GM19463 (cell line): ENCODE measurements around the gene BLCAP.
"Not testable (repeated sequence)": the region's sequence is repeated elsewhere in the genome, so short reads cannot be mapped to it uniquely, and the experiment has no call there.

Experiments used
- ATAC-seq: cut with Tn5 transposase; IDR thresholded peaks from one replicate; pipeline ENCODE4 v1.9.1; 2021; ENCODE audit warnings: mild to moderate bottlenecking, moderate library complexity; ENCODE audit not compliant: unreplicated experiment

Gene BLCAP, protein sequence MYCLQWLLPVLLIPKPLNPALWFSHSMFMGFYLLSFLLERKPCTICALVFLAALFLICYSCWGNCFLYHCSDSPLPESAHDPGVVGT

DNA sequence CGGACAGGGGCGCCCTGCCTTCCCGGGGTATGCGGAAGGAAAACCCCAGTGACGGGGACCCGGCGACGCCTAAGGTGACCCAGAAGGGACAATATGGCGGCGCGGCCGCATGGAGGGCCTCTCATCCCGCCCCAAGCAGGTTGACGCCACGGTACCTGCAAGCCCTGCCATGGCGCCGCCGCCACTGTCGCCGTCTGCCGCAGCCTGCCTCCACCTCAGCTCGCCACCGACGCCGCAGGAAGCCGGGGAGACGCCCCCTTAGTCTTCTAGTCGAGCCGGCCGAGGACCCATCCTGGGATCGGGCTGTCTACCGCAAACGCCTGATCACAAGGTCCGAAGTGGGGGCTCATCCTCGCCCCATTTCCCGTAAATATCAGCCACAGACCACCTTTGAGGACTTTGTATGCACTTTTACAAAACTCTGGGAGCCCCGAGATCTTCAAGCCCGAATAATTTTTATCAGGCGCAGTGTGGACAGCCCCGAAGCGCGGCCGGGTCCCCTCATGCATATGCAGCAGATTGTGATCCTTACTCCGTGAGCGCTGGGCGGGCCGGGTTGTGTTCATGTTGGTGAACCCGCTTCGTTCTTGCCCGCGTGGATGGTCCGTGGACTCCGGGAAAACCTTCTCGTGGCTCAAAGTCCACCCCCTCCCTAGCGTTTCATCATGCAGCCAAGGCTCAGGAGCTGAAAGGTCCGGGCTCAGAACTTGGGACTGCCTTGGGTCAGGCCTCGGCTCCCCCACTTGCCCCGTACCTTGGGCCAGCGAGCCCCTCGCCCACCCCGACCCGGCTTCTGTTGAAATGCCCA lies at the start of gene BLCAP:
Gene BLCAP, minus strand, starts transcription at position 239 of the 808 bp plus-strand sequence. CDS start 8,702 bp downstream, outside the sequence.
- ATAC-seq = peak; percentile 68

DNA sequence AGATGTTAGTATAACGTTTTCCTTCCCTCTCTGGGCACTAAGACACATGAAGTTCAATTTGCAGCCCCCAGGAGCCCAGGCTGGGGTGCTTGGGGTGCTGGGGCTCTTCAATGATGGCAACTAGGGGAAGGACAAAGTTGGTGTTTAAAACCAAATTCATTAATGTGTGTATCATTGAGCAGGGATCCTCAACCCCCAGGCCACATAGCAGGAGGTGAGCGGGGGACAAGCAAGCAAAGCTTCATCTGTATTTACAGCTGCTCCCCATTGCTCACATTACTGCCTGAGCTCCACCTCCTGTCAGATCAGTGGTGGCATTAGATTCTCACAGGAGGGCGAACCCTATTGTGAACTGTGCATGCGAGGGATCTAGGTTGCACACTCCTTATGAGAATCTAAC lies 49.8 kb upstream of the BLCAP start:
- ATAC-seq = not testable (repeated sequence)

DNA sequence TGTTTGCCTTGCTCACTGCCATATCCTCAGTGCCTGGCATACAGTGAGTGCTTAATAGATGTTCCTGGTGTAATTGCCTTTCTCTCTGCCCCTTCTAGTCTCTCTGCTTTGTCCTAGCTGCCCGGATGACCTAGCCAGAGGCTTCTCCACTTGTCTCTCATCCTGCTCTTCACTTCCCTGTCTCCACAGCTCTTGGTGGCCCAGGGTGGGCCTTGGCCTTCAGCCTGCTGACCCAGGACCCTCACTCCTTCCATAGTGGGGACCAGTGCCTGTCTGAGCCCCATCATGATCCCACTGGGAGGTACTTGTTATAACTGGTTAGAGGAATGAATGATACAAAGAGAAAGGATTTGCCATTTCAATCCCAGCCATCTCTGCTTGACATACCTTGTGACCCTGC lies 49.2 kb upstream of the BLCAP start:
- ATAC-seq = no peak

DNA sequence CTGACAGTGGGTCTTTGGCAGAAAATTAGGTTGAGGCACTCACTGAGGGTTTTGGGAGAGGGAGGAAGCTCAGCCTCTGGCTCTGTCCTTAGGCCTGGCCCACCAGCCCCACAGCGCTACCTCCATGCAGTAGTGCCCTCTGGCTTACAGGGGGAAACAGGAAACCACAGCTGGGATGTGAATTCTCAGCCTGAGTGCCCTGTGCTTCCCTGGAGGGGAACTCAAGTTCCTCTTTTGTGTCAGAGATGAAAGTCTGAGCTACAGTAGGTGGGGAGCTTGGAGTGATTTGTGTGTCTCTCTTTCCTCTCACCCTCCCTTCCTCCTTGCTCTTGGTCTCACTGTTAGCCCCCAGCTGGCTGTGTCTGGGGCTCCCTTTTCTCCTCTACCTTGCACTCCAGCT lies 48.2 kb upstream of the BLCAP start:
- ATAC-seq = no peak

DNA sequence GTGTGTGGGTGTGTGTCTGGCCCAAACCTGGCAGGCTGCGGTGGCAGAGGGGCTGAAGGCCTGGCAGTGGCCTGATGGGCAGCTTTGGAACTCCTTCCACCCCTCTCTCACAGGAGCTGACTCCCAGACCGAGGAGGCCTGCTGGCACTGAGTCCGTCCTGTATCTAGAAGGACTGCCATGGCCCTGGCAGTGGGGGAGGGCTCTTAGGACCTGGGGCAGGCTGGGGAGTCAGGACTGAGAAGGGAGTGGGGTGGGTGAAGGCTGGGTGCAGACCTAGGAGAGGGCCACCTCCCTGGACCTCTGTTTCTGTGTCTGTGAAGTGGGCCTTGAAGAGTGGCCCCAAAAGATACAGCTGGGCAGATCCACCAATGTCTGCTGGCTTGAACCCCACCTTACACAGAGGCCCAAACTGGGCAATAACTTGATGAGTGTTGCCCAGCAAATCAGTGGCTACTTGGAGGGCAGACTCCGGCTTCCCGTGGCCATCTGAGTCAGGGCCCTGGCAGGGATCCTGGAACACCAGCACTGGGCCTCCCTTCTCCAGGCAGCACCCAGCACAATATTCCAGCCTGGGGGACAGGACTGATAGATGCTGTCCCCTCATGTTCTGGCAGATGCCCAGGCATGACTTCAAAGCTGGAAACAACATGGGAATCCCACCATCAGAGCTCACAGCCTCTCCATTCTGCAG lies 46.7 kb upstream of the BLCAP start:
- no peak for ATAC-seq

DNA sequence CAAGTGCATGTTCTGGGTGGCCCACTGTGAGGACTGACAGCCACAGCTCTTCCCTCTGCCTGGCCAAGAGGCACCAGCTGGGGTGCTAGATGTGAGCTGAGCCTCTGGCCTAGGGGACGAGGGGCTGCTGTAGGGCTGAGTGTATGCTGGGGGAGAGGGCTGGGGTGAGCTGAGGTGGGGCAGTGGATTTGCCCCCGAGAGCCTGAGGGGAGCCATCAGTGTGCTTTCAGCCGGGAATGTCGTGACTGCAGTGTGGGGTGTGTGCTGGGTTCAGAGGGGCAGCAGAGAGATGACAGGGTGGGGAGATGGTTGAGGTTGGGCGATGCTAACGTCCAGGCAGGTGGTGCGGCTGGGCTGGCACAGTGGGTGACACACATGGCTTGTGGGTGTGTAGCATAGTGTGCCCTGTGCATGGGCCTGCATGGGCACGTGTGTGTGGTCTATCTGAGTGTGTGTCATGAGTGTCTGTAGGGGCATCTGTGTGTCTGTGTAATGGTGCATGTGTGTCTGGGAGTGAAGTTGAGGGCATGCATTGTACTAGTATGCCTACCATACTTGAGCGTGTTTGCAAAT lies 46.0 kb upstream of the BLCAP start:
- ATAC-seq = no peak

DNA sequence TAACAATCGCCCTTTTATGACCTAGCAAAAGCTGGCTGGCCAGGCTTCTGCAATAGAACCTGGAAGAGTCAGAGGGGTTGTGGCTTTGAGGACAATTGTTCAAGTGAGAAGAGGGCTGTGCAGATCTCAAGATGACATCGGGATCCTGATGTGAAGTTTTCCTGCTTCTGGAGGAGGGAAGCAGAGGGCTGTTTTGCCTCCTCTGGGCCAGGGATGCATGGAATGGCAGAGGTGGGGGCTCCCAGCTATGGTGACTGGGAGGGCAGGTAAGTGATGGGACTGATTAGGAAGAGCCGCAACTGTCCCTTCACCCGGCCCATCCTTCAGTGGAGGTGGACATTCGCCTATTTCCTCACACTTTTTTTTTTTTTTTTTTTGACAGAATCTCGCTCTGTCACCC lies 43.4 kb upstream of the BLCAP start:
- no peak for ATAC-seq

DNA sequence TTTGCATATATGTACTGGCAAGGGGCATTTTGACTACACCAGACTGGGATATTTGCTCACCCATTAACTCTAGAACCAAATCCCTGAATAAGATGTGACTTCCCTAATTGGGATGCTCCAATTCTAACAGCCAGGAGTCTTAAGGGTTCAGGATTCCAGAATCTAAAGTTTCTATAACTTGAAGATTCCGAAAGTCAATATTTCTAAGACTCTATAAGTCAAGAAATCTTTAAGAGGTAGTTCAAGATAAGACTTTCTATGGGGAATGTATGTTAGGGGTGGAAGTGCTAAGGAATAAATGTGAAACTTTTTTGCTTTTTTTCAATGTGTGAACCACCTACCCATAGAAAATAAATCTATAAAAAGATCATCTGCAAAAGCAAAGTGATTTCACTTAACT lies 42.7 kb upstream of the BLCAP start:
- no peak for ATAC-seq

DNA sequence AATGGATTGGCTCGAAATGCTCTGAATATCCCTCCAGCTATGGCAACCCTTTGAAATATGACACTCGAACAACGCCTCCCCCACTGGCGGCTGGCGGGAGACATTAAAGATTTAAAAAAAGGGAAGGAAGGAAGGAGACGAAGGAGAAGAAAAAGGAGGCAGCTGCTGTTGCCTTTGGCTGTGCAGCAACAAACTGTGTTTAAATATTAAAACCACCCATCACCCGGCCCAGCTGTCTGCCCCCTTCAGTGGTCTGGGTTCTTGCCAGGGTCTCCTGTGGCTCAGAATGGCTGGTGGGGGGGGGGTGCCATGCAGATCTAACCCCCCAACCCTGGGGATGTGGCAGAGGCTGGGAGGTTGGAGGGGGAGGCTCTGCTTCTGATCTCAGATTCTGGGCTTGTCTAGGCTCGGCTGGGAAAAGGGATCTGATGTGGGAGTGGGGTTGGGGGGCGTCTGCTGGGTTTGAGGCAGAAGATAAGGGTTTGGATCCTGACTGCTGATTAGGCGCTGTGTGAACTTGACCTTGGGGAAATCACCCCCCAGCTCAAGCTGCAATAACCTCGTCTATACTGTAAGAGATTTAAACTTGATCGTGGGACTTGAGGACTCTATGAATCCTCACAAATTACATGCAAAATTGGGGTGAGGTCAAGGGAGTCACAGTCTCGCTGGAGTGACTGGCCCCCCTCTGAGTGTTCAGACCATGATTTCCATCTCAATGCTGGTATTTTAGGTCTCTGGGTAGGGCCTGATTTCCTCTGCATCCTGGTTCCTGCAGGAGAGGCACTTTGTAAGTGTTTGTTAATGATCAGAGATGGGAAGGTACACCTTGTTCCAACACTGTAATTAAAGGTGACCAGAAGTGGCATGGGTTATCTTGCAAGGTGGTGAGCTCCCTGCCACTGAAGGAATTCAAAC lies 40.3 kb upstream of the BLCAP start:
- no peak for ATAC-seq

DNA sequence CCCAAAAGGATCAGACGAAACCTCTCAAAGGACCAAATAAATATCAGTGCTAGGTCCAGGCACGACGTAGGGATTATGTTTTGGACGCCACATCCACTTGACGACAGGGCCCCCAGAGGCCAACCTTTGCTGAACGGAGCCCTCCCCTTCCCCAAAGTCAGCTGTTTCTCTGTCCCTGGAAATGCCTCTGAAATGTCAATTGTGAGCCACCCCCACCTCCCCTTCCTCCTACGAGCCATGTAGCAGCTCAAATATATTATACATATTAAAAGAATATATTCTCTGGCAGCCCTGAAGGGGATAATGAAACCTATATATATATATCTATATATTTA lies 39.6 kb upstream of the BLCAP start:
- no peak for ATAC-seq

DNA sequence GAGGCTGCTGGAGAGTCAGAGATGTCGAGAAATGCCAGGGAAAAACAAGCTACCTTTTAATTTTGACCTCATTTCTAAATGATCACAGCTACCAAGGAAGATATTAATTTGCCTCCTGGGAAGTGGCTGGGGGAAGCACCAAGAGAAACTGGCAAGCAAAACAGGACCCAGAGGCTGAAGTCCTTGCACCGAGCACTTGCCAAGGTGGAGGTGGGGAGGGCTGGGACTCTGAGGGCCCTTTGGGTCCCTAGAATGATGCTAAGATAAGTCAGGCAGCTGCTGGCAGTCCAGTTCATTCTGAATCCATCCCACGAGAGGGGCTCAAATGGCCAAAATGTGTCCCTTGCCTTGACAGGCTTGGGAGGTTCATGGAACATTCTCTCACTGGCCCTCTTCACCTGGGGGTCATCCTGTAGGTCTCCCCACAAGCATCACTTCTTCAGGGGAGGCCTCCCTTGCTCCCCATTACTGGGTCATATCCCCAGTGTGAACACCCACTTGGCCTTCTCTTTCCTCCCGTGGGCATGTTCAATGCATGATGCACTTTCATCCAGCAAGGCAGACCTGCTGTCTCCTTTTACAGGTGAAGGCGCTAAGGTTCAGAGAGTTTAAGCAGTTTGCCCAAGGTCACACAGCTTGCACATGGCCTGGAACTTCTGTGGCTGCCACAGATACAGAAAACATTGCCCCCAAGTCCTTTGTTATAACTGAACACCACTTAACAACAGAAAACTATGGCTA lies 39.1 kb upstream of the BLCAP start:
- ATAC-seq = no peak

DNA sequence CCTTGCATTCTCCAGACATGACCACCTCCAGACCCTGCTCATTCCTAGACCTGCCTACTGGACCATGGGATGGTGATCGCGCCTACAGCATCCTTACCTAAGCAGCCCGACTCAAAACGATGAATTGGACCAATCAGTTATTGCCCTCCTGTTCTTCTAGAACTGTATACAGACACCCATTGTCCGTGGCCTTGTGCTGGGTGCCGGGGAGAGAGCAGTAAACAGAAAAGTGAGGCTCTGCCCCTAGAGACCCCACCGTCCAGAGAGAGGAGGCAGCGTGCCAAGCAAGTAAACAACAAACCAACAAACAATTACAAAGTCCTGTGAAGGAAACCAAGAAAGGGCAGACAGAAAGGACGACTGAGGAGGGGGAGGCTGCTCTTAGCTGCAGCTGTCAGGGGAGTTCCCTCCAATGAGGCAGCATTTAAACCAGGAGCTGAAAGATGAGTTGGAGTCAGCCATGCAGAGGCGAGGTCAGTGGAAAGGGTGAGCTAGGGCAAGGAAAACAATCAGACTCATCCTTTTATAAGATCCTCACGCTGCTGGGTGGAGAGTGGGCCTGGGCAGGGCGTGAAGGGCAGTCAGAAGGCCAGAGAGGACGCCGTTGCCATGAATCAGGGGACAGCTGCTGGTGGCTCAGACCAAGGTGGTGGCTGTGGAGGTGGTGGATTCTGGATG lies 37.6 kb upstream of the BLCAP start:
- no peak for ATAC-seq

DNA sequence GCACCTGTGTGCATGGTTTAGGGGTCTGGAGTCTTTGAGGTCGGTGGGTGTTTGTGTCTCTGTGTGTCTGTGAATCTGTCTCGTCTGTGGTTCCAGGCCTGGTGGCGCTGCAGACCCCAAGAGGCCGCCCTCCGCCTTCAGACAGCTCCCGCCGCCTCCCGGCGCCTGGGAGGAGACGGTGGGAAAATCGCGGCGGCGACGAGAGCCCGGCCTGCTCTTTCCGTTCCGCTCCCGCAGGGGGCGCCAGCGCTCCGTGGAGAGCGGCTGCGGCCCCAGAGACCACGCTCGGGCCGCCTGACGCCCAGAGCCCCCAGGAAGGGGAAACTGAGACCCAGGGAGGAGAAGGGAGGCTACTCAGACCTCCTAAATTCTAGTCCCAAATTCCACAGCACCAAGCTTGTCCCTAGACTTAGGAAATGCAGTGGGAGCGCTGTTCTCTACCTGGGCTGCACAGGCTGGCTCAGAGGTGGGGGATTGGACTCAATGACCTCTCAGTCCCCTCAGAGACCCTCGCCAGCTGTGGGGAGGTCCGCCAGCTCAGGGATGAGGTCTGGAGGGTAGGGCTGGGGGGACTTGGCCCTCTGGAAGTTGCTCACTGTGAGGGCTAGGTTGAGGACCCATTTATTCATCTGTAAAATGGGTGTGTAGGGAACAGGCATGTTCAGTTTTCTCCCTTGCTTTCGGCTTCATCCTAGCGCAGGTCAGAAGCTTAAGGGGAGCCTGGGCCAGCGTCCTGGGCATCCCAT lies 36.9 kb upstream of the BLCAP start:
- ATAC-seq = no peak

DNA sequence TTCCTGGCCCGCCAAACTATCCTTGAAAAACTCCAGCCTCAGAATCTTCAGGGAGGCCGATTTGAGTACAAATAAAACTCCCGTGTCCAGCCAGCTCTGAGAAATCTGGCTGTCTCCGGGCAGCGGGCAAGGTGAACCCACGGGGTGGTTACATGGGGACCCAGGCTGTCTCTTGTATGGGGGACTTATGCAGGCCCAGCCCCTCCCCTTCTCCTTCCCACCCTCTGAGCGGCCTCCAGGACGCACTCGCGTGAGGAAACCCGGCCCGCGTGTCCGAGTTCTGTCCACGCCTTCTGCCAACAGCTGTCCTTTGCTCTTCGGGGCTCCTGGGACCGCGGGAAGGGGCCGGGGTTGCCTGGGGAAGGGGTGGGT lies 36.3 kb upstream of the BLCAP start:
- no peak for ATAC-seq

DNA sequence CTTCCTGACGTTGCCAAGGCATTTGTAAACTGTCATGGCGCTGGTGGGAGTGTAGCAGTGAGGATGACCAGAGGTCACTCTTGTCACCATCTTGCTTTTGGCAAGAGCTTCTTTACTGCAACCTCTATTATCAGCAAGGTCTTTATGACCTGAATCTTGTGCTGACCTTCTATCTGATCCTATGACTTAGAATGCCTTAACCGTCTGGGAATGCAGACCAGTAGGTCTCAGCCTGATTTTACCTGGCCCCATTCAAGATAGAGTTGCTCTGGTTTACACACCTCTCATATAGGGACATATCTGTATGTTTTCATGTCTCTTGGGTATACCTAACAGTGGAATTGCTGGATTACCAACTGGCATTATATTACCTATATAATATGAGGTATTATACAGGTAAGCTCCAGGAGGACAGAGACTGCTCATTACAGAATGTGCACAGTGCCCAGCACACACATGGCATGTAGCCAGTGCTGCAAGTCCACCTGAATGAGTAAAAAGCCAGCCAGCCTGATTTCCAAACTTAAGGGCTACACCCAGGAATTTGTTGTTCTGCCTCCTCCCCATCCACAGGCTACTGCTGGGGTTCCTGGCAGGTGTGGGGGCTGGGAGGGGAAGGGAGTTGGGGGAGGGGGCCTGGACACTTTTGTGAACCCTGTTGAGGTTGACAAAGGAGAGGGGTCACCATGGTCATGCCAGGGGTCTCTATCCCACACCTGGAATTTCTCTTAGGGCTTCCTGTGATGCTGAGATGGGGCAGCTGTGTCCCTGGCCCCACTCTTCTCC lies 35.2 kb upstream of the BLCAP start:
- ATAC-seq = no peak

DNA sequence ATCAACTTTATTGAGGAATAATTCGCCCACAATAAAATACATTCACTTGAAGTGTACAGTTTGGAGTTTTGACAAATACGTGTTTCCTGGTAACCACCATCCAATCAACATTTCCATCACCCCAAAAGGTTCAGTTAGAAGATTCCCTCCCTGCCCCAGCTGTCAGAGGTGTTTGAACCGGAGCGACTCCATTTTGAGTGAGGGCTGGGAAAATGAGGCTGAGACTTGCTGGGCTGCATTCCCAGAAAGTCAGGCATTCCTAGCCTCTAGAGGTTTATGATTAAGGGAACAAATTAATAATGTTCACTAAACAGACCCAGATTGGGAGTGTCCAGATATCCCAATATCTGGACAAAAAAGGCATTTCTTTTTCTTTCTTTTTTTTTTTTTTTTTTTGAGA lies 33.0 kb upstream of the BLCAP start:
- no peak for ATAC-seq

DNA sequence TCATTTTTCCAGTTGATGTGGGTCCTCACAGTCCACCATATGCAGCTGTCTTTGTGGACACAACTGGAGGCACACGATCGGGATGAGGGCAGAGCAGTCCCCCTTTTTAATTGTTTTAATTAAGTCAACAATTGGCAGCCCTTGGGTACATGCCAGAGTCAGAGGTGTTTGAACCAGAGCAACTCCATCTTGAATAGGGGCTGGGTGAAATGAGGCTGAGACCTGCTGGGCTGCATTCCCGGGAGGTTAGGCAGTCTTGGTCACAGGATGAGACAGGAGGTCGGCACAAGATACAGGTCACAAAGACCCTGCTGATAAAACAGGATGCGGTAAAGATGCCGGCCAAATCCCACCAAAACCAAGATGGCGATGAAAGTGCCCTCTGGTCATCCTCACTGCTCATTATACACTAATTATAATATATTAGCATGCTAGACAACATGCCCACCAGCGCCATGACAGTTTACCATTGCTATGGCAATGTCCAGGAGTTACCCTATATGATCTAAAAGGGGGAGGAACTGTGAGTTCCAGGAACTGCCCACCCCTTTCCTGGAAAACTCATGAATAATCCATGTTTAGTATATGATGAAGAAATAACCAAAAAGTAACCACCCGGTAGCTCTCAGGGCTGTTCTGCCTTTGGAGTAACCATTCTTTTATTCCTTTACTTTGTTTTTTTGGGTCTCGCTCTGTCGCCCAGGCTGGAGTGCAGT lies 31.8 kb upstream of the BLCAP start:
- ATAC-seq = no peak

DNA sequence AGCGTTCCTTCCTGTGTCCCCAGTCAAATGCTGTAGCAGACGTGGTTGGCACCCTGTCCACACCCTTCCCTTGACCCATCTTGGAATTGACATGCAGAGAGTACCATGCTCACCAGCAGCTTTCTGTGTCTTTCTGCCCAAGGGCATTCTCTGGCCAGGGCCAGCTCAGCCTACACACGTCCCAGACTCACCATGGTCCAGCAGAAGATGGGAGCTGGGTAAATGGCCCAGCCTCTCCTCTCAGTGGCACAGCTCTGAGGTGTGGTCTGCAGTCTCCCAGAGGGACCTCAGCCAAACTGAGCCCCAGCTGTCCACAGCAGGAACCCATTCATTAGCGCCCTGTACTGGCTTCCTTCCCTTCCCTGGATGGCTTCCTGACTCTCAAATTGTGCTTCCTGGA lies 31.1 kb upstream of the BLCAP start:
- no peak for ATAC-seq
